Natural killer cell (primary cell): ENCODE measurements around the gene GLIS2. TPM values are rescaled to one million over a fixed set of nuclear protein-coding genes. Genes with fewer than 3 reads are reported as not detected.

Experiments
- ATAC-seq, 3 donors: fragments of 150-1000 bp in 2 of 3; fragments of 200-7000 bp in 1 of 3; cut with Tn5 transposase; 1 replicate in 1 of 3; 2 replicates in 2 of 3; pipeline ENCODE4 v1.10.0; 2021; ENCODE audit warnings: mild to moderate bottlenecking in 2 of 3, moderate library complexity in 2 of 3
- DNase-seq, 2 donors: peaks; one replicate each; pipeline versions ENCODE4 v3.0.0 to v3.0.0-alpha.2; 2013 to 2021; ENCODE audit warnings: mixed read lengths in 1 of 2
- H3K27ac ChIP-seq: one replicate; pipeline ENCODE4 v1.5.1; 2013; ENCODE audit warnings: mild to moderate bottlenecking, low read length
- H3K27me3 ChIP-seq: one replicate; pipeline ENCODE4 v1.6.1; 2013; ENCODE audit warnings: low read length; ENCODE audit not compliant: control insufficient read depth, insufficient read depth
- H3K36me3 ChIP-seq: one replicate; pipeline ENCODE4 v1.6.1; 2013; ENCODE audit warnings: low read length; ENCODE audit not compliant: control insufficient read depth, insufficient read depth
- H3K4me1 ChIP-seq: one replicate; pipeline ENCODE4 v1.6.1; 2013; ENCODE audit warnings: low read length; ENCODE audit not compliant: control insufficient read depth, insufficient read depth
- H3K4me3 ChIP-seq: one replicate; pipeline ENCODE4 v1.5.1; 2013; ENCODE audit warnings: low read length
- H3K9me3 ChIP-seq: one replicate; pipeline ENCODE4 v1.6.1; 2013; ENCODE audit warnings: low read length; ENCODE audit not compliant: control insufficient read depth, insufficient read depth
- H3K27ac Mint-ChIP-seq, 2 donors: one replicate each; pipeline ENCODE4 v1.8.0; 2022; ENCODE audit warnings: mild to moderate bottlenecking in 2 of 2, mixed read lengths in 2 of 2, moderate library complexity in 1 of 2
- H3K27me3 Mint-ChIP-seq, 2 donors: one replicate each; pipeline ENCODE4 v1.8.0; 2022; ENCODE audit warnings: low read depth in 2 of 2, mixed read lengths in 2 of 2
- H3K36me3 Mint-ChIP-seq: one replicate; pipeline ENCODE4 v1.8.0; 2022; ENCODE audit warnings: mixed read lengths
- H3K4me1 Mint-ChIP-seq, 2 donors: one replicate each; pipeline ENCODE4 v1.8.0; 2022; ENCODE audit warnings: mixed read lengths in 2 of 2
- H3K4me3 Mint-ChIP-seq: one replicate; pipeline ENCODE4 v1.8.0; 2022; ENCODE audit warnings: mild to moderate bottlenecking, moderate library complexity, mixed read lengths
- H3K9me3 Mint-ChIP-seq, 2 donors: one replicate each; pipeline ENCODE4 v1.8.0; 2022; ENCODE audit warnings: mixed read lengths in 2 of 2
- WGBS: methylation state at CpG from one replicate; pipeline ENCODE4 v1.1.7; 2013; ENCODE audit warnings: missing lambda C conversion rate; ENCODE audit not compliant: insufficient coverage; 5-methylcytosine and 5-hydroxymethylcytosine counted together
- intact Hi-C: fragments of 100-400 bp; cut with micrococcal nuclease; formaldehyde crosslinking; loops from one replicate; pipeline ENCODE4 v1.14.2; 2022
- total RNA-seq, 4 donors: library from RNA; stranded (reverse); fragments of 120-200 nt in 1 of 4; gene quantifications; one replicate each; pipeline versions ENCODE4 v1.2.3 to v1.2.4, GENCODE V29; 2013 to 2022
- TF ChIP-seq, protein P1 (sequence below): fragments of 200-600 bp; IDR thresholded peaks from one replicate; pipeline ENCODE4 v1.8.0; 2022; ENCODE audit warnings: antibody characterized with exemption

Gene GLIS2
- total RNA-seq, 3 donors from 2014 or later (not counting 1 experiment from before 2014, with no cell fraction given): 0.05 to 0.35 TPM; not detected in 1

DNA sequence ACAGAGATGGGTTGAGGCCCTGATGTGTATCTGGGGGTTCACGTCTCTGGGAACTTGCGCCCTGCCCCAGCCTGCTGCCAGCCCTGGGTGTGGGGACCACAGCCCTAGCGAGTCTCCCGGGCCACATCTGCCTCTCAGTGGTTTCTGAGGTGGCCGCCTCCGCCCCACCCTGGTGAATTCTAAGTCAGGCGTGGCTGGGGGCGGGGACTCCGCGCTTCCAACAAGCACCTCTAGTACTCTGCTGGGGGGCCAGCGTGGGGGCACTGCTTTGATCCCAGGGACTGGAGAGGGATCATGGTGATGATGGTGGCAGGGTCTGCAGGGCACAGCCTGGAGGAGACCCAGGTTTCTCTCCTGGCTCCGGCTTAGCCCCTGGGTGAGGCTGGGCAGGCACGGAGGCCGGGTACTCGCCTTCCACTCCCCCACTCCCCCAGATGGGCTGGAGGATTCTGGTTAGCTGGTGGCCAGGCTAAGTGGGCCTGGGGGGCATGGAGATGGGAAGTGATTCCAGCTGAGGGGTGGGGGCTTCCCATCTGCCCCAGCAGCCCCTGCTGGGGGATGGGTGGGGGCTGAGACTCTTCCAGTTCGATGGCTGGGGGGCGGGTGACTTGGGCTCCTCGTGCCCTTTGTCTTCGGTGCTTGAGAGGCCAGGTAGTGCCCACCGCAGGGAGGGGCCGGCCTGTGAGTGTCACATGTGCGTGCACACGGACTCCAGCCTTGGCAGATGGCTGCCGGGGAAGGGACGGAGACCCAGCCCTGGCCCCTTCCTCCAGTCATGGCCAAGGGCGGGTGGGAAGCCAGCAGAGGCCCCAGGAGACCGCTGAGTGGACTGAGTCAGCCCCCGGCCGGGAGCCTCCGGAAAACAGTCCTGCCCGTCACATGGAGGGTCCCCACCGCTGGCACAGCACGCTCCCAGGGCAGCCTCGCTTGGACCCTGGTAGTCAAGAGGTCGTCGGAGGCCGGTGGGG is 3.9 kb downstream of the GLIS2 start:
- Mint-ChIP-seq H3K27me3 (peaks cover 2 to 7% of the 10 kb centered on the region in 2 donors), H3K4me3 (peak overlapping the region; percentile 17), H3K36me3 (no peaks in the 10 kb centered on the region), H3K9me3 (no peaks in the 10 kb centered on the region), H3K27ac (peak overlapping the region in 1 of 2 donors; percentile 27), H3K4me1 (peaks cover 4 to 13% of the 10 kb centered on the region in 2 donors)
- Histone ChIP-seq H3K36me3 (no peaks in the 10 kb centered on the region), H3K4me3 (no peak overlapping the region), H3K27ac (no peak overlapping the region), H3K9me3 (no peaks in the 10 kb centered on the region), H3K27me3 (peaks cover 3% of the 10 kb centered on the region), H3K4me1 (peaks cover 21% of the 10 kb centered on the region)
- 62% methylated on average over 37 of the region's 37 CpGs for WGBS
- intact Hi-C loops: no loop called here
- peak; percentile 40 to 74 for DNase-seq
- TF ChIP-seq, protein P1, sequence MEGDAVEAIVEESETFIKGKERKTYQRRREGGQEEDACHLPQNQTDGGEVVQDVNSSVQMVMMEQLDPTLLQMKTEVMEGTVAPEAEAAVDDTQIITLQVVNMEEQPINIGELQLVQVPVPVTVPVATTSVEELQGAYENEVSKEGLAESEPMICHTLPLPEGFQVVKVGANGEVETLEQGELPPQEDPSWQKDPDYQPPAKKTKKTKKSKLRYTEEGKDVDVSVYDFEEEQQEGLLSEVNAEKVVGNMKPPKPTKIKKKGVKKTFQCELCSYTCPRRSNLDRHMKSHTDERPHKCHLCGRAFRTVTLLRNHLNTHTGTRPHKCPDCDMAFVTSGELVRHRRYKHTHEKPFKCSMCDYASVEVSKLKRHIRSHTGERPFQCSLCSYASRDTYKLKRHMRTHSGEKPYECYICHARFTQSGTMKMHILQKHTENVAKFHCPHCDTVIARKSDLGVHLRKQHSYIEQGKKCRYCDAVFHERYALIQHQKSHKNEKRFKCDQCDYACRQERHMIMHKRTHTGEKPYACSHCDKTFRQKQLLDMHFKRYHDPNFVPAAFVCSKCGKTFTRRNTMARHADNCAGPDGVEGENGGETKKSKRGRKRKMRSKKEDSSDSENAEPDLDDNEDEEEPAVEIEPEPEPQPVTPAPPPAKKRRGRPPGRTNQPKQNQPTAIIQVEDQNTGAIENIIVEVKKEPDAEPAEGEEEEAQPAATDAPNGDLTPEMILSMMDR: no peak
- peak; percentile 48 to 71 (median 65) for ATAC-seq

DNA sequence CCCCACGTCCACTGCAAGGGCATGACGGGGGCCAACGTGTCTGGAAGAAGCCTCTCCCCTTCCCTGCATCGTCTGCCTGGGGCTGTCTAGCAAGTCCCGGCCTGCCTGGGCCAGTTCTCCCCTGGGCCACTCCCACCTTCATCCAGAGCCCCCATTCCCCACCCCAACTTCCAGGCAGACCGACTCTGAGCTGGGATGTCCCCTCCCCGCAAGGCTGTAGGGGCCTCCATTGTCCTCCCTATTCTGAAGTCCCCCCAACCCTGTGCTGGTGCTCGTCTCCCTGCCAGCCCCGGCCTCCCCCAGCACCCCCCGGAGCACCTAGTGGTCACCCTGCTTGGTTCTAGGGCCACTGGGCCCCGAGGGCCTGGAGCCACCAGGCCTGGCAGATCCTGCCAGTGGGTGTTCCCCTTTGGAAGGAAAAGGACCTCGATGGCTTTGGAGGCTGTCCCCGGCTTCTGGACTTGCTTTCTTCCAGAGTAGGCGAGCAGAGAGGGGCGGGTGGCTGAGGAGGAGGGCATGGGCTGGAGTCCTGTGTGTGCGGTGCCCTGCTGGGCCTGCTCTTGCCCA is 4.8 kb downstream of the GLIS2 start:
- no peak for ATAC-seq
- H3K36me3 Mint-ChIP-seq: no peaks in the 10 kb centered on the region
- 85% methylated on average over 16 of the region's 16 CpGs for WGBS
- H3K27me3 Mint-ChIP-seq: peaks cover 0 to 4% of the 10 kb centered on the region in 2 donors
- Histone ChIP-seq H3K27ac (no peak overlapping the region), H3K4me3 (no peak overlapping the region), H3K9me3 (no peaks in the 10 kb centered on the region), H3K27me3 (no peaks in the 10 kb centered on the region), H3K36me3 (no peaks in the 10 kb centered on the region), H3K4me1 (peaks cover 16% of the 10 kb centered on the region)
- intact Hi-C loops: no loop called here
- no peak overlapping the region for H3K27ac Mint-ChIP-seq
- TF ChIP-seq, protein P1: no peak
- no peak for DNase-seq
- H3K4me3 Mint-ChIP-seq: no peak overlapping the region
- no peaks in the 10 kb centered on the region for H3K9me3 Mint-ChIP-seq
- H3K4me1 Mint-ChIP-seq: peaks cover 0 to 9% of the 10 kb centered on the region in 2 donors

DNA sequence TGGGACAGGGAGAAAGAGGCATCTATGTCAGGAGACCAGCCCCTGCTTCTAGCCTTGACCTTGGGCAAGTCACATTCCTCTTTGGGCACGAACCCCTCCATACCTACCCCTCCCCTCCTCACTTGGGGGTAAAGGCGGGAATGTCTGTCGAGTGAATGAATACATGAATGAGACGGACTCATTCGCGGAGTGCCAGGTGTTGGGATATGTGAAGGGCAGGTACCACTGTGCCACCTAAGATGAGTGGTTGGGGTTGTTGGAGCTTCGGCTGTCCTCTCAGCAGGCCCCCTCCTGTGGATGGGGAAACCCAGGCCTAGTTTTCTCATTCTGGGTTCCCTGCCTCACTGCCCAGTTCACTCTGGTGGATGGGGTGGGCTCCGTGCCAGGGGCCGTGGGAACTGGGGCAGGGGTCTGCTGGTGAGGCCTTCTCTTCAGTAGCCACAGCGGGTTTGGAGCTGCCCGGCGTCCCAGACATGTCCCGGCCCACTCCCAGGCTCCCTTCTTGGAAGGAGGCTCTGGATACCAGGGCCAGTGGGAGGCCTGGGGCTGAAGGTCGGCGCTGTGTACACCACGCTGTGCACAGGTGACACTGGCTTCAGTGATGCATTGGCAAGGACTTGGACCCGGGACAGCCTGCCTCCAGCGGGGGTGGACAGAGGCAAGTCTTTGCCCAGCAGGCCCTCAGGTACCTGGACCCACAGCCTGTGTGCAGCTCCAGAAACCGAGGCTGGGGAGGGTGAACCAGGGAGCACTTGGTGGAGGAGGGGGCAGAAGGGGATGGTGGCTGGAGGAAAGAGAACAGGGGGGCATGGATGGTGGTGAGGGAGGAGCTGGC is 5.6 kb downstream of the GLIS2 start:
- TF ChIP-seq, protein P1: no peak
- H3K9me3 Mint-ChIP-seq: no peaks in the 10 kb centered on the region
- H3K36me3 ChIP-seq: no peaks in the 10 kb centered on the region
- DNase-seq: no peak
- H3K27ac ChIP-seq: no peak overlapping the region
- no peaks in the 10 kb centered on the region for H3K9me3 ChIP-seq
- no peak overlapping the region for H3K27ac Mint-ChIP-seq
- H3K4me3 ChIP-seq: no peak overlapping the region
- H3K4me1 Mint-ChIP-seq: peaks cover 0 to 9% of the 10 kb centered on the region in 2 donors
- WGBS: 92% methylated on average over 17 of the region's 19 CpGs
- intact Hi-C loops: no loop called here
- H3K4me3 Mint-ChIP-seq: no peak overlapping the region
- H3K27me3 Mint-ChIP-seq: peaks cover 0 to 4% of the 10 kb centered on the region in 2 donors
- ATAC-seq: no peak
- H3K4me1 ChIP-seq: peaks cover 13% of the 10 kb centered on the region
- no peaks in the 10 kb centered on the region for H3K36me3 Mint-ChIP-seq
- H3K27me3 ChIP-seq: no peaks in the 10 kb centered on the region
